AG10803 (cell line): ENCODE measurements around the gene L3MBTL2.

ENCODE experiments used
- DNase-seq: peaks from one replicate; pipeline ENCODE4 v3.0.0; 2010; ENCODE audit warnings: low read depth
- H3K4me3 ChIP-seq: 2 replicates; pipeline ENCODE4 v1.5.1; 2011; ENCODE audit warnings: mild to moderate bottlenecking, low read length, control low read depth
- TF ChIP-seq, protein P1 (sequence below): conservative IDR thresholded peaks from 2 replicates; pipeline ENCODE4 v1.5.1; 2011; ENCODE audit warnings: mild to moderate bottlenecking, low read length, control low read depth, inconsistent platforms

Gene L3MBTL2

DNA sequence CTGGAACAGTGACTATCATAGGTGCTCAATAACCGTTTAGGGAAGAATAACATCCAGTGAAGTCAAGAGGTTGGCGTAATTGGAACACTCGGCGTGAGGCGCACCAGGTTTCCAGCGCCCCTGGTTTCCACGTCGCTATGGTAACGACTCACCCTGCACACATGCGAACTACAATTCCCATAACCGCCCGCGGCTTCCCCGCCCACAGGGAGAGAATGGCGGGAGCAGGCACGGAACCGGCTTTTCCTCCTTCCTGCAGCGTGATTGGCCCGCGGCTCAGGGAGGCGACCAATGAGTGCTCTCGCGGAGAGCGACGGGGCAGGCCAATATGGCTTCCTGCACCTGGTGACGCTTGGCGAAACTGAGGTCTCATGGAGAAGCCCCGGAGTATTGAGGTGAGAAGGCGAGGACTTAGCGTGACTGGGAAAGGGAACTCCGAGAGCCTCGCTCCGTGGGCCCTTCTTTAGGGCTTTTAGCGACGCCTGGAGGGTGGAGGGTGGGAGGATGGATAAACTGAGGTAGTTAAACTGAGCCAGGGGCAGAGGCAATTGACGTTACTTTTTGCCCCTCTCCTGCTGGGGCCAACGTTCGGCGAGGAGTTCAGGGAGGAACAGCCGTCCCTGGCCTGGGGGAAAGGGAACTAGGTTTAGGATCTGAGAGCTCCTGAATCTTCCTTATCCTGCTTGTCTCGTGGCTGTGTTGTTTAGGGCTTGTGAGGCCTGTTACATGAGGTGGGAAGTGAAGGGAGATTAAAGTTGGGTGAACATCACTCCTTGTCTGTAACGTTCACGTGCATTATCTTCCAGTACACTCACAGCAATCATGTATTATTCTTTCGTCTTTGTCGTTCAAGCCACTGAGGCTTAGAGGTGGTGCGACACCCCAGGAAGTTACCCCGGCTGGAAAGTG is at the start of gene L3MBTL2:
Gene L3MBTL2 (plus strand): TSS at position 321 of the 909 bp plus-strand sequence. CDS start 51 bp downstream, at position 372.
- peak within 1 kb of the TSS; percentile 97 for H3K4me3 ChIP-seq
- TF ChIP-seq, protein P1, sequence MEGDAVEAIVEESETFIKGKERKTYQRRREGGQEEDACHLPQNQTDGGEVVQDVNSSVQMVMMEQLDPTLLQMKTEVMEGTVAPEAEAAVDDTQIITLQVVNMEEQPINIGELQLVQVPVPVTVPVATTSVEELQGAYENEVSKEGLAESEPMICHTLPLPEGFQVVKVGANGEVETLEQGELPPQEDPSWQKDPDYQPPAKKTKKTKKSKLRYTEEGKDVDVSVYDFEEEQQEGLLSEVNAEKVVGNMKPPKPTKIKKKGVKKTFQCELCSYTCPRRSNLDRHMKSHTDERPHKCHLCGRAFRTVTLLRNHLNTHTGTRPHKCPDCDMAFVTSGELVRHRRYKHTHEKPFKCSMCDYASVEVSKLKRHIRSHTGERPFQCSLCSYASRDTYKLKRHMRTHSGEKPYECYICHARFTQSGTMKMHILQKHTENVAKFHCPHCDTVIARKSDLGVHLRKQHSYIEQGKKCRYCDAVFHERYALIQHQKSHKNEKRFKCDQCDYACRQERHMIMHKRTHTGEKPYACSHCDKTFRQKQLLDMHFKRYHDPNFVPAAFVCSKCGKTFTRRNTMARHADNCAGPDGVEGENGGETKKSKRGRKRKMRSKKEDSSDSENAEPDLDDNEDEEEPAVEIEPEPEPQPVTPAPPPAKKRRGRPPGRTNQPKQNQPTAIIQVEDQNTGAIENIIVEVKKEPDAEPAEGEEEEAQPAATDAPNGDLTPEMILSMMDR: no peak
- peak; percentile 90 for DNase-seq

DNA sequence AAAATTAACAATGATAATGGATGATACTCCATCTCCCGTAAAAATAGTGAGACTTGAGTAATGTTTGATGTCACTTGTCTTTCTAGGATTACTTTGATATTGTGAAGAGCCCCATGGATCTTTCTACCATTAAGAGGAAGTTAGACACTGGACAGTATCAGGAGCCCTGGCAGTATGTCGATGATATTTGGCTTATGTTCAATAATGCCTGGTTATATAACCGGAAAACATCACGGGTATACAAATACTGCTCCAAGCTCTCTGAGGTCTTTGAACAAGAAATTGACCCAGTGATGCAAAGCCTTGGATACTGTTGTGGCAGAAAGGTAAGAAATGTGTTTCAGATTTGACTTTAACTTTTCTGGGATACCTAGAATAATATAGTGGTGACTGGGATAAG is 48.0 kb upstream of the L3MBTL2 start:
- no peak overlapping the region for H3K4me3 ChIP-seq
- no peak for DNase-seq
- TF ChIP-seq, protein P1: no peak

GRCh38 chr22:41169157-41169556 is 36.0 kb upstream of the L3MBTL2 start:
- TF ChIP-seq, protein P1: no peak
- no peak for DNase-seq
- H3K4me3 ChIP-seq: no peak overlapping the region

- no peak for DNase-seq
- no peak overlapping the region for H3K4me3 ChIP-seq
- TF ChIP-seq, protein P1: no peak
These were observed 33.1 kb upstream of the L3MBTL2 start for GRCh38 chr22:41171996-41172395.

GRCh38 chr22:41175546-41175945 is 29.6 kb upstream of the L3MBTL2 start:
- no peak for DNase-seq
- TF ChIP-seq, protein P1: no peak
- H3K4me3 ChIP-seq: no peak overlapping the region

DNA sequence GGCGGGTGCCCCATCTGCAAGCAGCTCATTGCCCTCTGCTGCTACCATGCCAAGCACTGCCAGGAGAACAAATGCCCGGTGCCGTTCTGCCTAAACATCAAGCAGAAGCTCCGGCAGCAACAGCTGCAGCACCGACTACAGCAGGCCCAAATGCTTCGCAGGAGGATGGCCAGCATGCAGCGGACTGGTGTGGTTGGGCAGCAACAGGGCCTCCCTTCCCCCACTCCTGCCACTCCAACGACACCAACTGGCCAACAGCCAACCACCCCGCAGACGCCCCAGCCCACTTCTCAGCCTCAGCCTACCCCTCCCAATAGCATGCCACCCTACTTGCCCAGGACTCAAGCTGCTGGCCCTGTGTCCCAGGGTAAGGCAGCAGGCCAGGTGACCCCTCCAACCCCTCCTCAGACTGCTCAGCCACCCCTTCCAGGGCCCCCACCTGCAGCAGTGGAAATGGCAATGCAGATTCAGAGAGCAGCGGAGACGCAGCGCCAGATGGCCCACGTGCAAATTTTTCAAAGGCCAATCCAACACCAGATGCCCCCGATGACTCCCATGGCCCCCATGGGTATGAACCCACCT is 28.0 kb upstream of the L3MBTL2 start:
- DNase-seq: no peak
- H3K4me3 ChIP-seq: no peak overlapping the region
- TF ChIP-seq, protein P1: no peak
